ENCODE data around the gene ZNF284.

ZNF284 gene

DNA sequence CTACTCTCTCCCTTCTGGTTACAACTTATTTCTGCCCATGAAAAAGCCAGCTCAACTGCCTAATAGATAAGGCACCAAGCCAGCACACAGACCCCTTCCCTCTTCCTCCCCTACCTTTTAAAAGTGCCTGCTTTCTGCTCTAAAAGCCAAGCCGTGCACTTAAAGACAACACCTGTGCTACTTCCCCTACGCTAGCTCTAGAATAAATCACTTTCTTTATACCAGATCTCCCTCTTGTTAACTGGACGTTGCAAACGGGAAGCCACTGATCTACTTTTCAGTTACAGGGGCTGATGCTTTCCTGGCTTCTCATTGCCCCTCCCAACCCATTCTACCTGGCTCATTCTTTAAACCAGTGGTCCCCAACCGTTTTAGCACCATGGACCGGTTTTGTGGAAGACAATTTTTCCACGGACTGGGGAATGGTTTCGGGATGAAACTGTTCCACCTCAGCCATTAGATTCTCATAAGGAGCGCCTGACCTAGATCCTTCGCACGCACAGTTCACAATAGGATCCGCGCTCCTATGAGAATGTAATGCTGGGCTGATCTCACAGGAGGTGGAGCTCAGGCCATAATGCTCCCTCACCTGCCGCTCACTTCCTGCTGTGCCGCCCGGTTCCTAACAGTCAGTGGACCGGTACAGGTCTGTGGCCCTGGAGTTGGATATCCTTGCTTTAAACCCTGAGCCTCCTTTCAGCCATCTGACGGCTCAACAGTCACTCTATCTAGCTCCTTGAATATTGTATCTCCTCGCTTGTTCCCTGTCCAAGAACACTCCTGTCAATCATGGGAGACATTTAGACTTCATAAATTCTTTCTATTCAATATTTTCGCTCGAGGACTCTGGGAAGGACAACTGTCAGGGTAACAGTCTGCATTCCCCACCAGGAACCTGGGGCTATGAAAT is 21.0 kb upstream of the ZNF284 start:
- TF ChIP-seq, protein P1, sequence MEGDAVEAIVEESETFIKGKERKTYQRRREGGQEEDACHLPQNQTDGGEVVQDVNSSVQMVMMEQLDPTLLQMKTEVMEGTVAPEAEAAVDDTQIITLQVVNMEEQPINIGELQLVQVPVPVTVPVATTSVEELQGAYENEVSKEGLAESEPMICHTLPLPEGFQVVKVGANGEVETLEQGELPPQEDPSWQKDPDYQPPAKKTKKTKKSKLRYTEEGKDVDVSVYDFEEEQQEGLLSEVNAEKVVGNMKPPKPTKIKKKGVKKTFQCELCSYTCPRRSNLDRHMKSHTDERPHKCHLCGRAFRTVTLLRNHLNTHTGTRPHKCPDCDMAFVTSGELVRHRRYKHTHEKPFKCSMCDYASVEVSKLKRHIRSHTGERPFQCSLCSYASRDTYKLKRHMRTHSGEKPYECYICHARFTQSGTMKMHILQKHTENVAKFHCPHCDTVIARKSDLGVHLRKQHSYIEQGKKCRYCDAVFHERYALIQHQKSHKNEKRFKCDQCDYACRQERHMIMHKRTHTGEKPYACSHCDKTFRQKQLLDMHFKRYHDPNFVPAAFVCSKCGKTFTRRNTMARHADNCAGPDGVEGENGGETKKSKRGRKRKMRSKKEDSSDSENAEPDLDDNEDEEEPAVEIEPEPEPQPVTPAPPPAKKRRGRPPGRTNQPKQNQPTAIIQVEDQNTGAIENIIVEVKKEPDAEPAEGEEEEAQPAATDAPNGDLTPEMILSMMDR (IDR thresholded peaks at IDR 0.05; ENCODE audit: low read length, missing control alignments): no peak
- DNase-seq (ENCODE audit: low read depth): peak; percentile 8
- peak overlapping the region; percentile 82 for H3K4me3 ChIP-seq (replicated peaks; ENCODE audit: low read depth, low read length)

DNA sequence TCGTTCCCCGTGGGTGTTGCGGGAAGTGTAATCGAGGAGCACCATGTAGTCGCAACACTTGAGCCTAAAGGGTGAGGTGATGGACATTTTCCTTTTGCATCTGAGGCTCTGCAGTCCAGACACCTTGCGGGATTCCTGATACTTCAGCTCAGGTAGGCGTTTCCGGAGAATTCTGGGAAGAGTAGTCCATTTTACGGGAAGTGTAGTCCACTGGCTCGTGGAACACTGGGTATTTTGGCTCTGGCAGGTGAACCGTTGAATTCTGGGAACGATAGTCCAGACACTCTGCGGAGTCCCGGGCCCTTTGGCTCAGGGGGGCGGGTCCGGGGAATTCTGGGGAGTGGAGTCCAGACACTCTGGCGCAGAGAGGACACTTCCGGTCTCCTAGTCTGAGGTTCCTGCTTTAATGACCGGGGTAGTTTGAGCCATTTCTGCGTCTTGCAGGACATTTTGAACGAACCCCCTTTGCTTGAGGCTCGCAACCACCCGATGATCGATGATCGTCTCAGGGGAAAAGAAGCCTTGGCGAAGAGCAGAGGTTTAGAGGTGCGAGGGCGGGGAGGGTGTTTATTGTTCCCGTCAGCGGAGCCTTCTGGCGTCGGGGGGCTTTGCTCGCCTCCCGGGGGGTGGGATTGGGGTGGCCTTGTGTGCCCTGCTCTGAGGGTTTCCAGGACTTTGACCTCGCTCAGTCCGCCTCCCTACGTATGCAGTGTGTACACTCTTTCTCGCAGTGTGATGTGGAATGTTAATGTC is 20.1 kb upstream of the ZNF284 start, which contains the start of gene ZNF223:
Gene ZNF223 (plus strand): TSS at position 387 of the 753 bp plus-strand sequence. CDS start 3,141 bp downstream, outside the sequence.
- peak; percentile 94 for DNase-seq (ENCODE audit: low read depth)
- peak within 1 kb of the TSS; percentile 82 for H3K4me3 ChIP-seq (replicated peaks; ENCODE audit: low read depth, low read length)
- TF ChIP-seq, protein P1 (IDR thresholded peaks at IDR 0.05; ENCODE audit: low read length, missing control alignments): no peak

DNA sequence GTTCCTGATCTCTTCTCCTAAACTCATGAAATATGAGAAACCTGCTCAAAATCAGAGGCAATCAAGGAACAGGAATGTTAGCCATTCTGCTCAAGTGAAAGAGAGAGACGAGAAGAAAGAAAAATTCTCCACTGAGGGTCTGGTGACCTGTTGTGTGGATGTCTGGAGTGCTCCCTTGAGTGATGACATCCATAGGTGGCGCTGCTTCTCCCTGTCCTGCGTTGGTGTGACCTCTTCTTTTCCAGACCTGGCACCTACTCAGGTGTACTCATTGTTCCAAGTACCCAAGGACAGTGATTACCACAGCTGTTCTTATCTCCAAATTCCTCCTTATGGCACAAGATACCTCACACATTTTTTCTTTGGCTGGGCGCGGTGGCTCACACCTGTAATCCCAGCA is 16.1 kb upstream of the ZNF284 start:
- DNase-seq (ENCODE audit: low read depth): no peak
- TF ChIP-seq, protein P1 (IDR thresholded peaks at IDR 0.05; ENCODE audit: low read length, missing control alignments): no peak
- H3K4me3 ChIP-seq (replicated peaks; ENCODE audit: low read depth, low read length): no peak overlapping the region

DNA sequence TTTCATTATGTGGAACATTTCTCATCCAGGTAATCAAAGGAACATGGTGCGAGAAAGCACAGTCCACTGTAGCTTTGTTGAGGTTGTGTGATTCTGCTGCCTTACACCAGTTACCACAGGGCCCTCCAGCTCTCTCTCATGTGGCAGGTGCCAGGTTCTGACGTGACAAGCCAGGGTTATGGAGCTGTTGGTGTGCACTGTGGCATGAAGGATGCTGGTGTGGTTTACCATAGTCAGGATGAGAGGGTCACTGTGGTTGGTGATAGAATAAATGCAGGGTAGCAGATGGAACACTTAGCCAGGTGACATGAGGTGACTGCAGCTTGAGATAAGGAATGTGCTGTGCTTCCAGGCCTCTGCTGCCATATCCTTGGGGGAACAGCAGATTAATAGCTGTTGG is 12.7 kb upstream of the ZNF284 start:
- TF ChIP-seq, protein P1 (IDR thresholded peaks at IDR 0.05; ENCODE audit: low read length, missing control alignments): no peak
- DNase-seq (ENCODE audit: low read depth): no peak
- no peak overlapping the region for H3K4me3 ChIP-seq (replicated peaks; ENCODE audit: low read depth, low read length)

DNA sequence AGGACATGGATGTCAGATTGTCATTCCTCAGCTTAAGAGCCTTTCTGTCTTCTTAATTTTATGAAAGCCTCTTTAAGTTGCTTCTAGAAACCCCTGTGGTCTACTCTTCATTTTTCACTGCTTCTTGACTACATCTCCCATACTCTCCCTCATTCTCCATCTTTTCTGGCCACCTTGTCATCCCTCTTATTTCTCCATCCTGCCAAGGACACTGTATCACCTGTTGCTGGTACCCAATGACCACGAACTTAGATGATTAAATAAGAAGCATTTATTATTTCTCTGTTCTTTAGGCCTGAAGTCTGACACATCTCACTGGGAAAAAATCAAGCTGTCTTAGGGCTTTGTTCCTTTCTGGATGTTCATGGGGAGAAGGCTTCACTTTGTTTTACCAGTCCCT is 10.9 kb upstream of the ZNF284 start:
- TF ChIP-seq, protein P1 (IDR thresholded peaks at IDR 0.05; ENCODE audit: low read length, missing control alignments): no peak
- H3K4me3 ChIP-seq (replicated peaks; ENCODE audit: low read depth, low read length): no peak overlapping the region
- DNase-seq (ENCODE audit: low read depth): no peak

DNA sequence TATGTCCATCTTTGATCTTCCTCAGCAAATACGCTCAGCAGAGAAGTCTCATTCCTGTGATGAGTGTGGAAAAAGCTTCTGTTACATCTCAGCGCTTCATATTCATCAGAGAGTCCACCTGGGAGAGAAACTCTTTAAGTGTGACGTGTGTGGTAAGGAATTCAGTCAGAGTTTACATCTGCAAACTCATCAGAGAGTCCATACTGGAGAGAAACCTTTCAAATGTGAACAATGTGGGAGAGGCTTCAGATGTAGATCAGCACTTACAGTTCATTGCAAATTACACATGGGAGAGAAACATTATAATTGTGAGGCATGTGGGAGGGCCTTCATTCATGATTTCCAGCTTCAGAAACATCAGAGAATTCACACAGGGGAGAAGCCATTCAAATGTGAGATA is 5.7 kb upstream of the ZNF284 start:
- no peak overlapping the region for H3K4me3 ChIP-seq (replicated peaks; ENCODE audit: low read depth, low read length)
- DNase-seq (ENCODE audit: low read depth): no peak
- TF ChIP-seq, protein P1 (IDR thresholded peaks at IDR 0.05; ENCODE audit: low read length, missing control alignments): no peak

Measured in fibroblast of pulmonary artery (primary cell).